H1 (cell line): ENCODE data around the gene RNF123. TPM values are rescaled to one million over a fixed set of nuclear protein-coding genes. Genes with fewer than 3 reads are reported as not detected.
A peak's percentile ranks its signal among the peaks of the same experiment; 100 is the strongest.

ENCODE experiments used
- CTCF ChIA-PET: fragments of 300-600 bp; sonication (Branson Sonifier 250); formaldehyde crosslinking; loops from one replicate; lab custom pipeline; 2021; ENCODE audit not compliant: partially characterized antibody; lab: Charles Lee
- POLR2A ChIA-PET: fragments of 300-600 bp; sonication (Branson Sonifier 250); formaldehyde crosslinking; loops from one replicate; lab custom pipeline; 2021; ENCODE audit warnings: inconsistent platforms; ENCODE audit not compliant: partially characterized antibody; lab: Charles Lee
- DNase-seq, 2 experiments: peaks; one replicate each; pipeline versions ENCODE4 v3.0.0 to v3.0.0-alpha.2; 2010 to 2022; ENCODE audit warnings: low spot score in 2 of 2, low read depth in 1 of 2, mixed read lengths in 1 of 2
- FAIRE-seq: peaks from 2 replicates; lab custom pipeline; 2011; peaks lifted over from hg19 to GRCh38; lab: Jason Lieb, UNC
- H2AFZ ChIP-seq: 2 replicates; pipeline ENCODE4 v1.8.1; 2012; ENCODE audit warnings: low read length, inconsistent platforms
- H2AK5ac ChIP-seq: 2 replicates; pipeline ENCODE4 v1.6.1; 2013; ENCODE audit warnings: low read depth, low read length
- H2BK120ac ChIP-seq: replicated peaks from 2 replicates; pipeline ENCODE3; 2013; ENCODE audit warnings: low read depth, low read length, inconsistent platforms
- H2BK12ac ChIP-seq: 2 replicates; pipeline ENCODE4 v1.6.1; 2013; ENCODE audit warnings: low read depth, low read length
- H2BK15ac ChIP-seq: 2 replicates; pipeline ENCODE4 v1.6.1; 2013; ENCODE audit warnings: low read length
- H2BK20ac ChIP-seq: 2 replicates; pipeline ENCODE4 v1.6.1; 2013; ENCODE audit warnings: low read length
- H2BK5ac ChIP-seq: 2 replicates; pipeline ENCODE4 v1.6.1; 2013; ENCODE audit warnings: low read depth, low read length
- H3K14ac ChIP-seq: 2 replicates; pipeline ENCODE4 v1.6.1; 2013; ENCODE audit warnings: inconsistent platforms; ENCODE audit not compliant: insufficient read length
- H3K18ac ChIP-seq: 2 replicates; pipeline ENCODE4 v1.6.1; 2013; ENCODE audit warnings: low read length; ENCODE audit errors: extremely low read depth
- H3K23ac ChIP-seq: 2 replicates; pipeline ENCODE4 v1.6.1; 2013; ENCODE audit warnings: inconsistent platforms; ENCODE audit not compliant: insufficient read length
- H3K23me2 ChIP-seq: 2 replicates; pipeline ENCODE4 v1.6.1; 2013; ENCODE audit warnings: low read depth, low read length
- H3K27ac ChIP-seq: 2 replicates; pipeline ENCODE4 v1.6.1; 2011; ENCODE audit warnings: low read depth, low read length, inconsistent platforms
- H3K27me3 ChIP-seq, 4 experiments: replicated peaks in 1 of 4; 1 replicate in 1 of 4; 2 replicates in 3 of 4; pipeline versions ENCODE4 v1.6.1 to v1.8.1; 2011 to 2013; ENCODE audit warnings: low read length in 3 of 4, mild to moderate bottlenecking in 3 of 4, inconsistent platforms in 2 of 4, mixed read lengths in 2 of 4, moderate library complexity in 1 of 4; ENCODE audit not compliant: control insufficient read depth in 3 of 4, insufficient read depth in 3 of 4; ENCODE audit errors: extremely low read depth in 1 of 4
- H3K36me3 ChIP-seq, 4 experiments: 2 replicates each; pipeline versions ENCODE4 v1.6.1 to v1.8.1; 2011 to 2013; ENCODE audit warnings: mild to moderate bottlenecking in 4 of 4, low read length in 3 of 4, moderate library complexity in 2 of 4, control low read depth in 1 of 4, inconsistent platforms in 1 of 4; ENCODE audit not compliant: insufficient read depth in 4 of 4, control insufficient read depth in 2 of 4
- H3K4ac ChIP-seq: replicated peaks from 2 replicates; pipeline ENCODE3; 2013; ENCODE audit warnings: low read length, low read depth, mixed read lengths, inconsistent platforms; ENCODE audit not compliant: insufficient read length
- H3K4me1 ChIP-seq, 4 experiments: replicated peaks in 1 of 4; 1 replicate in 1 of 4; 2 replicates in 3 of 4; pipeline versions ENCODE4 v1.6.1 to v1.8.1; 2011 to 2013; ENCODE audit warnings: low read length in 3 of 4, inconsistent platforms in 2 of 4, mixed read lengths in 1 of 4; ENCODE audit not compliant: insufficient read depth in 4 of 4, control insufficient read depth in 3 of 4
- H3K4me2 ChIP-seq, 2 experiments: 2 replicates each; pipeline versions ENCODE4 v1.6.1 to v1.8.1; 2011 to 2013; ENCODE audit warnings: low read depth in 2 of 2, low read length in 2 of 2, control low read depth in 1 of 2, inconsistent platforms in 1 of 2, mild to moderate bottlenecking in 1 of 2; ENCODE audit not compliant: insufficient read depth in 1 of 2
- H3K4me3 ChIP-seq, 4 experiments: fragments of 200-600, 300-600 bp in 1 of 4; sonication (generic), shearing (Covaris generic), sonication (Bioruptor Twin) in 1 of 4; 2 replicates each; pipeline versions ENCODE4 v1.5.1 to v1.8.1; 2011 to 2016; ENCODE audit warnings: low read length in 4 of 4, low read depth in 3 of 4, control low read depth in 2 of 4, inconsistent platforms in 2 of 4, mild to moderate bottlenecking in 2 of 4, mixed read lengths in 1 of 4, moderate library complexity in 1 of 4; ENCODE audit not compliant: insufficient read depth in 2 of 4; ENCODE audit errors: extremely low read depth in 1 of 4
- H3K56ac ChIP-seq: replicated peaks from 2 replicates; pipeline ENCODE3; 2013; ENCODE audit warnings: low read depth, mild to moderate bottlenecking, mixed read lengths, low read length, inconsistent platforms; ENCODE audit not compliant: insufficient read length
- H3K79me1 ChIP-seq: 2 replicates; pipeline ENCODE4 v1.6.1; 2013; ENCODE audit warnings: low read depth, low read length, control low read depth
- H3K79me2 ChIP-seq, 2 experiments: 2 replicates each; pipeline versions ENCODE4 v1.6.1 to v1.8.1; 2012 to 2013; ENCODE audit warnings: low read length in 2 of 2, mild to moderate bottlenecking in 2 of 2, inconsistent platforms in 1 of 2; ENCODE audit not compliant: insufficient read depth in 2 of 2, control insufficient read depth in 1 of 2
- H3K9ac ChIP-seq, 4 experiments: replicated peaks in 1 of 4; 1 replicate in 1 of 4; 2 replicates in 3 of 4; pipeline versions ENCODE4 v1.6.1 to v1.8.1; 2011 to 2013; ENCODE audit warnings: low read depth in 3 of 4, low read length in 3 of 4, control low read depth in 2 of 4, mild to moderate bottlenecking in 2 of 4, moderate library complexity in 2 of 4, inconsistent platforms in 1 of 4; ENCODE audit errors: extremely low read depth in 1 of 4
- H3K9me3 ChIP-seq, 2 experiments: 2 replicates each; pipeline versions ENCODE4 v1.6.1 to v1.8.1; 2012 to 2013; ENCODE audit warnings: mild to moderate bottlenecking in 2 of 2, moderate library complexity in 2 of 2, control low read depth in 1 of 2, inconsistent platforms in 1 of 2, low read depth in 1 of 2, low read length in 1 of 2, mixed read lengths in 1 of 2; ENCODE audit not compliant: insufficient read depth in 2 of 2
- H4K20me1 ChIP-seq, 2 experiments: replicated peaks in 1 of 2; 2 replicates each; pipeline versions ENCODE3 to v1.8.1; 2011 to 2013; ENCODE audit warnings: inconsistent platforms in 2 of 2, low read length in 2 of 2, mild to moderate bottlenecking in 1 of 2; ENCODE audit not compliant: insufficient read depth in 2 of 2, control insufficient read depth in 1 of 2
- H4K5ac ChIP-seq: 2 replicates; pipeline ENCODE4 v1.6.1; 2013; ENCODE audit warnings: low read length, low read depth, mixed read lengths, inconsistent platforms; ENCODE audit not compliant: insufficient read length
- H4K8ac ChIP-seq: 2 replicates; pipeline ENCODE4 v1.8.0; 2013; ENCODE audit warnings: mild to moderate bottlenecking, moderate library complexity, low read length, inconsistent platforms; ENCODE audit not compliant: insufficient read depth; ENCODE audit errors: extremely low read depth
- H4K91ac ChIP-seq: replicated peaks from 2 replicates; pipeline ENCODE3; 2013; ENCODE audit warnings: low read length, mixed read lengths, inconsistent platforms; ENCODE audit not compliant: insufficient read length
- CHD1 ChIP-seq: IDR thresholded peaks from 2 replicates; pipeline ENCODE4 v1.6.1; 2012; ENCODE audit warnings: low read depth, low read length, improper control_type of control experiment
- GABPA ChIP-seq: IDR thresholded peaks from 2 replicates; pipeline ENCODE4 v1.6.1; 2011; ENCODE audit warnings: mild to moderate bottlenecking, low read length, moderate library complexity, borderline replicate concordance; ENCODE audit not compliant: insufficient read depth
- JUND ChIP-seq: IDR thresholded peaks from 2 replicates; pipeline ENCODE4 v1.6.1; 2011; ENCODE audit warnings: mild to moderate bottlenecking, improper control_type of control experiment, low read length
- KDM5A ChIP-seq: fragments of 200-600 bp; IDR thresholded peaks from 2 replicates; pipeline ENCODE4 v1.7.1; 2012; ENCODE audit warnings: mild to moderate bottlenecking, low read length, inconsistent platforms, mixed read lengths
- MAX ChIP-seq: IDR thresholded peaks from 2 replicates; pipeline ENCODE4 v1.6.1; 2012; ENCODE audit warnings: inconsistent platforms
- POLR2A ChIP-seq, 2 experiments: IDR thresholded peaks; 1 replicate in 1 of 2; 2 replicates in 1 of 2; pipeline ENCODE4 v1.6.1; 2011; ENCODE audit warnings: low read depth in 2 of 2, low read length in 2 of 2, mild to moderate bottlenecking in 2 of 2; ENCODE audit errors: control extremely low read depth in 1 of 2
- RAD21 ChIP-seq, 2 experiments: IDR thresholded peaks in 1 of 2; conservative IDR thresholded peaks in 1 of 2; 2 replicates each; pipeline ENCODE4 v1.6.1; 2011; ENCODE audit warnings: low read depth in 2 of 2, low read length in 2 of 2, improper control_type of control experiment in 1 of 2, inconsistent platforms in 1 of 2, mild to moderate bottlenecking in 1 of 2, moderate library complexity in 1 of 2
- RBBP5 ChIP-seq: IDR thresholded peaks from 2 replicates; pipeline ENCODE4 v1.7.1; 2012; ENCODE audit warnings: low read depth, mild to moderate bottlenecking, inconsistent platforms, low read length, moderate library complexity, borderline replicate concordance
- SP1 ChIP-seq: IDR thresholded peaks from 2 replicates; pipeline ENCODE4 v1.6.1; 2011; ENCODE audit warnings: low read depth, low read length
- SP4 ChIP-seq: IDR thresholded peaks from 2 replicates; pipeline ENCODE4 v1.6.1; 2012; ENCODE audit warnings: low read length, inconsistent platforms
- TEAD4 ChIP-seq: IDR thresholded peaks from 2 replicates; pipeline ENCODE4 v1.6.1; 2012; ENCODE audit warnings: low read depth, low read length, inconsistent platforms, mixed read lengths
- WGBS, 2 experiments: shearing (Covaris generic) in 1 of 2; methylation state at CpG; one replicate each; pipeline versions ENCODE4 v1.1.6 to v1.1.7; 2013 to 2015; ENCODE audit warnings: low lambda C conversion rate in 2 of 2, mixed read lengths in 2 of 2, inconsistent platforms in 1 of 2, low coverage in 1 of 2, missing lambda C conversion rate in 1 of 2; ENCODE audit not compliant: insufficient replicate concordance in 2 of 2, insufficient coverage in 1 of 2, insufficient read length in 1 of 2; ENCODE audit errors: extremely low coverage in 1 of 2, missing lambda C conversion rate in 1 of 2; 5-methylcytosine and 5-hydroxymethylcytosine counted together
- polyA plus RNA-seq, 7 experiments: library from polyadenylated mRNA; depleted of rRNA in 3 of 7; stranded (reverse) in 5 of 7; unstranded in 2 of 7; fragments of >200 nt in 5 of 7; fragments of 200-250 nt in 2 of 7; gene quantifications; 1 replicate in 5 of 7; 2 replicates in 1 of 7; 4 replicates in 1 of 7; pipeline versions ENCODE4 v1.2.1 to v1.2.3, GENCODE V29; 2011 to 2013; ENCODE audit warnings: missing spikeins in 2 of 7, mixed read lengths in 2 of 7
- total RNA-seq: library from RNA; stranded (reverse); fragmentation: NEBNext Ultra II Directional; extraction: Animal tissue kit (Norgen Biotek cat#: 25700); gene quantifications from 2 replicates; pipeline ENCODE4 v1.2.1, GENCODE V29; 2021

Gene RNF123
- total and polyA plus RNA-seq, 2 of the 8 experiments (the other 6 are each of a cell fraction or from before 2014, with no cell fraction given) = 30.5 to 57.7 TPM

GRCh38 chr3:49673715-49674496 lies 15.5 kb upstream of the RNF123 start, which contains the start of gene APEH:
TSS of gene APEH (plus strand) at chr3:49674351. CDS start at chr3:49674402, 51 bp downstream.
- peaks cover 8% of the 10 kb centered on the region; the same call in 1 of the 2 replicates for H3K79me1 ChIP-seq
- TF ChIP-seq RBBP5 (0 out of 2 replicates have a peak, but pooled peaks have one; percentile 6), GABPA (peak; percentile 93), TEAD4 (peak; percentile 66), SP1 (peak; percentile 62), POLR2A (IDR thresholded peaks at IDR 0.05; ENCODE audit: control extremely low read depth in 1 of 2, low read depth in 2 of 2, low read length in 2 of 2) (peak in 1 of 2 experiments; percentile 66; a peak in 2 of 3 replicates), CHD1 (no peak), KDM5A (peak; percentile 34; the same call in 1 of the 2 replicates), SP4 (peak; percentile 84; the same call in 1 of the 2 replicates), RAD21 (IDR thresholded peaks at IDR 0.05 in 1 of 2, conservative IDR thresholded peaks at IDR 0.05 in 1 of 2; ENCODE audit: low read depth in 2 of 2, low read length in 2 of 2) (no peak), JUND (no peak), MAX (peak; percentile 59)

More at GRCh38 chr3:49673715-49674496, 15.5 kb upstream of the RNF123 start, which contains the start of gene APEH:
- H4K91ac ChIP-seq = peak within 1 kb of the TSS; percentile 90
- no peak within 1 kb of the TSS for H3K14ac ChIP-seq
- peaks cover 0 to 8% (median 5%) of the 10 kb centered on the region in 4 experiments; a peak in 4 of 7 replicates for H3K4me1 ChIP-seq
- peak within 1 kb of the TSS; percentile 84 to 91 (median 86) for H3K4me3 ChIP-seq
- peak within 1 kb of the TSS; percentile 22 for H4K5ac ChIP-seq
- H3K4me2 ChIP-seq = peak within 1 kb of the TSS; percentile 78 to 98
- H2BK120ac ChIP-seq = peak within 1 kb of the TSS; percentile 4
- ChIA-PET CTCF (interaction anchor here (1.0 to 5.4 kb wide), 5 partner anchors 11 to 135 kb away, joined by 3 to 159 read pairs (median 21); no protein-coding TSS in a partner anchor), POLR2A (interaction anchor here (0.9 to 3.0 kb wide), 10 partner anchors 9 to 215 kb away, joined by 3 to 21 read pairs (median 4); no protein-coding TSS in a partner anchor)
- H3K9me3 ChIP-seq = no peaks in the 10 kb centered on the region
- peak within 1 kb of the TSS; percentile 93; the same call in 1 of the 2 replicates for H2BK15ac ChIP-seq
- H3K4ac ChIP-seq = peak within 1 kb of the TSS; percentile 71
- H3K23ac ChIP-seq = no peak within 1 kb of the TSS
- peak within 1 kb of the TSS; percentile 92 for H2BK5ac ChIP-seq
- H2AK5ac ChIP-seq = peak within 1 kb of the TSS; percentile 58; the same call in 1 of the 2 replicates
- WGBS, 2 experiments = 1% methylated on average over 50 of the region's 71 CpGs; no CpG with 5 or more reads in 1 of the 2 experiments
- FAIRE-seq (no peak), DNase-seq (peak; percentile 88 to 99)
- peak within 1 kb of the TSS; percentile 45 to 86 (median 70) for H3K9ac ChIP-seq
- H3K27ac ChIP-seq = peak within 1 kb of the TSS; percentile 90
- peaks cover 0 to 17% of the 10 kb centered on the region in 2 experiments; a peak in 1 of 4 replicates for H3K79me2 ChIP-seq
- H3K18ac ChIP-seq = peak within 1 kb of the TSS; percentile 84
- peaks cover 17 to 33% (median 27%) of the 10 kb centered on the region in 4 experiments; a peak in 7 of 8 replicates for H3K36me3 ChIP-seq
- peak within 1 kb of the TSS; percentile 65 for H3K56ac ChIP-seq
- no peaks in the 10 kb centered on the region; a peak in 1 of 7 replicates for H3K27me3 ChIP-seq
- H3K23me2 ChIP-seq = peaks cover 13% of the 10 kb centered on the region; the same call in 1 of the 2 replicates
- peak within 1 kb of the TSS; percentile 72; the same call in 1 of the 2 replicates for H2BK12ac ChIP-seq
- no peak within 1 kb of the TSS for H2AFZ ChIP-seq
- peaks cover 0 to 15% of the 10 kb centered on the region in 2 experiments for H4K20me1 ChIP-seq
- no peak within 1 kb of the TSS for H2BK20ac ChIP-seq
- peak within 1 kb of the TSS; percentile 84 for H4K8ac ChIP-seq
